GM19463 (cell line): Measurements from ENCODE around the gene FLVCR1.
"Not testable (repeated sequence)": the region's sequence is repeated elsewhere in the genome, so short reads cannot be mapped to it uniquely, and the experiment has no call there.

Experiments used
- ATAC-seq: cut with Tn5 transposase; IDR thresholded peaks from one replicate; pipeline ENCODE4 v1.9.1; 2021; ENCODE audit warnings: mild to moderate bottlenecking, moderate library complexity; ENCODE audit not compliant: unreplicated experiment

The FLVCR1 gene

DNA sequence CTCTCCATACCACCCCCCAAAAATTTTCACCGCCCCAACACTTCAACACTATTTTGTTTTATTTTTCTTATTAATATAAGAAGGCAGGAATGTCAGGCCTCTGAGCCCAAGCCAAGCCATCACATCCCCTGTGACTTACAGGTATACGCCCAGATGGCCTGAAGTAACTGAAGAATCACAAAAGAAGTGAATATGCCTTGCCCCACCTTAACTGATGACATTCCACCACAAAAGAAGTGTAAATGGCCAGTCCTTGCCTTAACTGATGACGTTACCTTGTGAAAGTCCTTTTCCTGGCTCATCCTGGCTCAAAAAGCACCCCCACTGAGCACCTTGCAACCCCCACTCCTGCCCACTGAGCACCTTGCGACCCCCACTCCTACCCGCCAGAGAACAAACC is 56.0 kb downstream of the FLVCR1 start:
- ATAC-seq: not testable (repeated sequence)

DNA sequence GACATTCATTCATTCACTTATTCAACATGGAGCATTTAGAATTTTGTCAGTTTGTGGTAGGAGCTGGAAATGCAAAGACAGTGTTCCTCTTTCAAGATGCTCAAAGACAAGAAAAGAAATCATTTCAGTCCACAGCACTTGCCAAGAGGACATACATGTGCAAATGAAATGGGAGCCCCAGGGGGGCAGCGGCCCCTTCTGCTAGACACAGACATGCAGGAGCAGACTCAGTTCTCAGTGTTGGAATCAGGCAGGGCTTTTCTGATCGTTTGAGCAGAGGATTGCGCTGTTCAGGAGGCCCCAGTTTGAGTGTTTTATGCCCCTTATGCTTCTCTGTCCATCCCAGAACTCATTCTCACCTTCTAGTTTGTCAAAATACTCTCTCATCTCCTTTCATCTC is 56.7 kb downstream of the FLVCR1 start:
- no peak for ATAC-seq

DNA sequence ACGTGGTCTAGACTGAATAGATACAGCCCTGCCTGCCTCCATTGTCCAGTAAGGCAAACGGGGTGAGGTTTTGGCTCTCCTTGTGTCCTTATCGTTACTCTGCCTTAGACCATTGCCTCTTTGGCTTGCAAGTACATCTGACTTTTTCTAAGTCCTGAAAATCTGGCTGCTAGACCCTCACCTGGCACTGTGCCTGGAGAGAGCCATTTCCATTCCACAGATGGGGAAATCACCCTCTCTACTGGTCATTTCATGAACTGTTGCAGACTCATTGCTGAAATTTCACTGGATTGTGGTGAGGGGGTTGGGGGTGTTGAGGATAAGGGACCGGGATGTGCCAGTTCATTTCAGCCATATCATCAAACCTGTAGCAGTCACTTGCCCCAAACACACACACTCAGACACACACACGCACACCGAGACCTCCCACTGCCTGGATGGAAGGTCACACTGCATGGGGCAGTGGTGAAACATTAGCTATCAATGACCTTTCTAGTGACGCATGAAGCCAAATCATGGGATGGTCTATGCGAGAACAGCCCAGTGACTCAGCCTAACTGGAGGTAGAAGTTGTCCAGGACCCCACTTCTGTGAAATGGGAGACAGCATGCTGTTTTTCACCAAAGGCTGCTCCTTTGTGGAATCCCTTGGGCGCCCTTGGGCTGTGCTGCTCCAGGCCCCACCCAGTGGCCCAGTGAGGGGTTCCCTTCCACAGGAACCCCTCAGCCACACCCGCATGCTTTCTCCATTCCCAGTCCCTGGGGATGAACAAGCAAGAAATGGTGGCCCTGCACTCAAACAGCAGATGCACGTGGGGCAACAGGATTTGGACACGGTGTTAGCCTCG is 57.4 kb downstream of the FLVCR1 start:
- ATAC-seq: no peak

DNA sequence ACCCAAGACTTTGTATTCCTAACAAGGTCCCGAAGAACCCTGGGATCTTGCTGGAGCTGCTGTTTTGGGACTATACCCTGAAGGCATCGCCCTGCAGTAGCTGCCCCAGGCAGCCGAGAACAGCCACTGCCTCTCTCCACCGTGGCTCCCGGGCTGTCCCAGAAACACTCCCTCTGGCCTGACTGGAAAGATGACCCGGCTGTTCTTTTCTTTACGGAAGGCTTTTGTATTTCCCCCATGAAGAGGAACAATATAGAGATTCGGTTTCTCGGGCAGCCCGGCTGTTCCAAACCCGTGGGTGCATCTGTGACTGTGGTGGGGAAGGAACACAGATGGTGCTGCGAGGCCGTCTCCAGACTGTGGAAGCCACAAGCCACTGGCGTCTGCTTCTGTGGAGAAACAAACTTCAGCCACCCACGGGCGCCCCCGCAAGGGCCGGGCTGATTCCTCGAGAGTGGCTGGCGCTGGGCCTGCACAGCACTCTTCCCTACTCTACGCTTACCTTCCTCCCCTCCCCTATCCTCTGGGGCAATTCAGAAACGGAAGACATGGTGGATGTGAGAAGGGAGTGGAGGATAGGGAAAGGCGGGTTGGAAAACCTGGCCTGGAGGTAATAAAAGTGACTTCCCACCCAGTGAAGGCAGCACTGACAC is 58.5 kb downstream of the FLVCR1 start:
- ATAC-seq: no peak

DNA sequence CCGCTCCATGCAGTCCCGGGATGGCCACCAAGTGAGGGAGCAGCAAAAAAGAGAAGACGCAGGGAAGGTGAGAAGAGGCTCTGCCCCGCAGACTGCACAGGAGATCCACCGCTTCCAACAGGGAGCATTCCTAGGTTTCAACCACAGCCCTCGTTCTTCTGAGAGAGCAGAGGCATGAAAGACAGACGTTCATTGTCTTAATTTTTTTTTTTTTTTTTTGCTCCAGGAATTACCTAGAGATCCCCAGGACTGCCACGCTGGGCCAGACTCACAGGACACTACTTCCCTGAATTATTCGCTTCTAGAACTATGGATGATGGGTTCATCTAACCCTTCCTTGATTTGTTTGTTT is 59.0 kb downstream of the FLVCR1 start:
- ATAC-seq: no peak

DNA sequence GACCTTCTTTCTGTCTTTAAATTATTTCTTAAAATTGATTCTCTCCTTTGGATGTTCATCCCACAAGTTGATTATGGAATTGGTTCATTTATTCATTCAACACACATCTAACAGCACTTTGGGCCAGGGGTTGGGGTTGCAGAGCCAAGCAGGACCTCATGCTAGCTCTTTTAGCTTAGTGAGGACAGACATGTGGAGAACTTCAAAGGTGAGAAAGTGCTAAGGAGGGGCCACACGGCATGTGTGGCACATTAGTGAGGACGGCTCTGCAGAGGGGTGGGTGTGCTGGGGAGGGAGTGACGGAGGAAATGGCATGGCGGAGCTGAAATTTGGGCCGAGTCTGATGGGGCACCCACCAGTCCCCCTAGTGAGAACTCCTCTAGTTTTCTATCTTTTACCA is 59.8 kb downstream of the FLVCR1 start:
- ATAC-seq: no peak

DNA sequence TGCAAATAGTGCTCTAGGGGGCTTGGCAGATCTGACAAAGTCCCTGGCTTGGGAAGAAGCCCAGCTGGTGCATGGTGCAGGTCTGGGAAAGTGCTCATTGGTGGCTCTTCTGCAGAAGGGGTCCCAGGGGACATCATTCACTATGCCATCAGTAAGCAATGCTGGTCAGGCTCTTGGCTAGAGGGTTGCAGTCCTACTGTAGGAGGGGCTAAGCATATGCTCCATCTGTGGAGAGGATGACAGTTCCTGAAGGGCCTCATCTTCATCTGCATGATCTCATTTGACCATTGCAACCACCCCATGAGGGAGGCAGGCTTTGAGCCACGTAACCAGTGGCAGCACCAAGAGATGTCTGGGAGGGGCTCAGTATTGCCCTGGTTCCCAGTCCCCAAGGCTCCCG is 60.7 kb downstream of the FLVCR1 start:
- ATAC-seq: no peak

DNA sequence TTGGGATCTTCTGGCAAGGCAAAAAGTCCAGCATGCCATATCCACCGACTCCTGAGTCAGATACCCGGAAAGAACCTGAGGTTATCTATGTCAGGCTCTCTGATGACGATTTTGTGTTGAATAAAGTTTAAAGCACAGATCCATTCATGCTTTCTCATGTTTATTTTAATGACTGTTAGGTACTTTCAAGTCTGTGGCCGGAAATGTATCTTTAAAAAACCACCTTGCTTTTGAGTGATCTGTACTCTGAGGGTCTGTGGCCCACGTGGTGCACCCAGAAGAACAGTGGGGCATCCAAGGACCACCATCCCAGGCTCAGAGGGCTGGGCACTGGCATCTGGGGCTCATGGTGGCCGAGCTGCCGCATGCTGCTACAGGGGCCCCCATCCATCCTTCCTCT is 62.2 kb downstream of the FLVCR1 start:
- ATAC-seq: no peak

DNA sequence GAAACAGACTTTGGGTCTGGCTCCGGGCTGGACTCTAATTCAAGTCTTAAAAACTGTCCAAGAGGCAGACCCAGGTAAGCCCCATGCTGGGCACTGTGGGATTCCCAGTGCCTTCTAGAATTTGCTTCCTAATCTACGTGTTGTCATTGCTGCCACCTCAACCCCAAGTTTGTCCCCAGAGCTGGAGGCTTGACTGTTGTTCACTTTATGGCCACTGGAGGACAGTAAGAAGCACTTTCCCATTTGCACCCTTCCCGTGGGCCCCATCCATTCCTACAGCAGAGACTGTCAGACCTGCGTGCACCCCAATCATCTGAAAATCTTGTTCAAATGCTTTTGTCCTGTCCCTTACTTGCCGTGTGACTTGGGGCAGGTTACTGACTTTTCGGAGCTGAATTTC is 62.8 kb downstream of the FLVCR1 start:
- ATAC-seq: no peak

DNA sequence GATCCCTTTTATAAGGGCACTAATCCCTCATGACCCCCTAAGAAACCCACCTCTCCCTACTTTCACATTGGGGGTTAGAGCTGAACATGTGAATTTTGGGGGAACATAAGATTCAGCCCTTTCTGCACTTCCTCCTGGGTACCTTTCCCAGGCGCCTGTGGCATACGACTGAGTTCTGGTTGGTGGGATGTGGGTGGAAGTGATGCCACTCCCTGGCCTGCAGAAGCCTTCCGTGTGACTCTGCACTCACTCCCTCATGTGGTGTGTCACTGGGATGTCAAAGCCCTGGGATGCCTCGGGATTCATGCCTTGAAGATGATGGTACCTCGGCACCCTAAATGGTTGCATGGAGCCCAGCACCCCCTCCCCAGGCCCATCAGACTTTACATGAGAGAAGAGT is 63.9 kb downstream of the FLVCR1 start:
- no peak for ATAC-seq

DNA sequence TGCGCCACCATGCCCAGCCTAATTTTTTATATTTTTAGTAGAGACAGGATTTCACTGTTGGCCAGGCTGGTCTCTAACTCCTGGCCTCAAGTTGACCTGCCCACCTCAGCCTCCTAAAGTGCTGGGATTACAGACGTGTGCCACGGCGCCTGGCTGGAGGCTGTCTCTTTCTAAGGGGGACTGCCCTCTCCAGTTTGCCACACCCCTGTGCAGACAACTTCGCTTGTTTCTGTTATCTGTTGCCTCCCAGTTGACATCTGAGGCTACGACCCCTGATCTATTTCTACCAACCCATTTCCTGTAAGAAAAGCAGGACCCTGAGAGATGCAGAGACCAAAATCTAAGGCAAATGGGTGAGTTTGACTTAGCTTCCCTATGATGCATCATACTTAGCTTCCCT is 68.3 kb downstream of the FLVCR1 start:
- ATAC-seq: no peak

DNA sequence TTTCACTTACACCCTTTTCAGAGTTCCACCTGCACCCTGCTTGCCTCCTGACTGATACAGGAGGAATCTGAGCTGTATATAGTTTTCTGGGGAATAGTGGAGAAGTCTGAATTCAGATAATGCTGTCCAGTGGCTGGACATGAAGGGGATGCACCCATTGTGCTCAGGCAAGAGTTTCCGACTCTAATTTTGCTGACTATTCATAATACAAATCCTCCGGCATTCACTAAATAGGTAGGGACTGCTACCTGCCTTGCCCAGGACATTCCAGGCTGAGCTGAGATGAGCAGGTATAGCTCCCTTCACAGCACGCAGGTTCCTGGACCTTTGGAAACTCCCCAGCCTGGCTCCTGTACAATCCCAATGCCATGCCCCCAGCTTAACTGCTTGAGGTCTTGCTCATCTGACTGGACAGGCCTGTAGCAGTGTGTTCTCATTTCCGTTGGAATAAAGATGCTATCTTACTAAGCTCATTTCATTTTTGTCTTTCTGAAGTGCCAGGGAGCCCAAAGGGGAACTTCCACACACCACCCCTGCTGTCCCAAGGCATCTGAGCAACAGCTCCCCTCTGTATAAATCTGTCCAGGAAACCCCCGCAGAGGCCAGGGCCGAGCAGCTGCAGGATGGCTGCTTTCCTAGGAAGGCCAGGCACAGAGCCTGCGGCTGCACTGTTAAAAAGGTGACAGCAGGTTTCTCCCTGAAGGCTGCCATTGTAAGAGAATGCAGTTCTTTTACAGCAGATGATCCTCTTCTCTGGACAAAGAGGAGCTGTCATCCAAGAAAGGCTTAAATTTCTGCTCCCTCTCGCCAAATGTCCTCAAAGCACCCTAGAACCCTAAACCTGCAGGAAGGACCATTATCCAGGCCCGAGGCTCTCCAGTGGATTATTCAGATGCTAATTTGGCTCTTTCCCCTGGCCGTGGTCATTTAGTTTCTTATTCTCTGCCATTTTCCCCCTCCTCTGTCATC is 70.5 kb downstream of the FLVCR1 start:
- peak; percentile 69 for ATAC-seq

DNA sequence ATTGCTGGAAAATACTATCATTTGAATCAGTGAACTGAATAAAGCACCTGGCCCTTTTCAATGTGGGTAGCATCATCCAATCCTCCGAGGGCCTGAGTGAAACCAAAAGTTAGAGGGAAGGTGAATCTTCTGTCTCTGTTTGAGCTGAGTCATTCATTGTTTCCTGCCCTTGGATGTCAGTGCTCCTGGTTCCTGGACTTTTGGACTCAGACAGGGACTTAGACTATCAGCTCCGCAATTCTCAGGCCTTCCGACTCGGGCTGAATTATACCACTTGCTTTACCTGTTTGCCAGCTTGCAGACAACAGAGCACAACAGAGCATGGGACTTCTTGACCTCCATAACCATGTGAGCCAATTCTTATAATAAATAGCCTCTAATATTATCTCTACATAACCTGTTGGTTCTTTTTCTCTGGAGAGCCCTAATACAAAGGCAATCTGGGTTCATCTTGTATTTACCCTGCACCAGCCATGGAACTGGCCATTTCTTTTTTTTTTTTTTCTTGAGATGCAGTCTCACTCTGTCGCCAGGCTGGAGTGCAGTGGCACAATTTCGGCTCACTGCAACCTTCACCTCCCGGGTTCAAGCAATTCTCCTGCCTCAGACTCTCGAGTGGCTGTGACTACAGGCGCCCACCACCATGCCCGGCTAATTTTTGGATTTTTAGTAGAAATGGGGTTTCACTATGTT is 73.1 kb downstream of the FLVCR1 start:
- no peak for ATAC-seq

DNA sequence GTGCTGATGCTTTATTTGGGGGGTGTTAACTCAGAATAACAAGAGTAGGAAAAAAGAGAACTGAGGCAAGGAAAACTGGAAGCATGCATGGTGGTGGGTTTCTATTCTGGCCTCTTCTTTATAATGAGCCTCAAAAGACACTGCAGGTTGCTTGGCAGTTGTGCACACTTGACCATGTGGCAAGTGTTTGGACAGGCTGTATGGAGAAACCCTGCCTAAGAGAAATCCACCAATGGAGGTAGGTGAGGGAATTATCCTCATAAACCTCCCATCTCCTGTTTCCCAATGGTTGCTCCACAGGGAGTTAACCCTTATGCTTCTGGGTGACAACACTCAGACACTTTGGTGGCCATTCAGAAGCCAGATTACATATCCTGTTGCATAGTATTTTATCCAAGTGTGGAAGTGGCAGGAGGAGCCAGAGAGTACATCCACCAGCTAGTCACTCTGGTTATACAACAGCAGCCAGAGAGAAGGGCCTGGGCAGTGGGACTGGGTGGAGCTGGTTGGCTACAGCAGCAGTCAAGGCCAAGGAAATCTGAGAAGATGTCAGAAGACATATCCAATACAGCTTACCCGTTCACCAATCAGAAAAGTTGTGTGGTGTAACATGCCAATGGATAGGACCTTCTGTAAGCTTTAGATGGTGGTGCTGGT is 75.9 kb downstream of the FLVCR1 start:
- ATAC-seq: no peak

DNA sequence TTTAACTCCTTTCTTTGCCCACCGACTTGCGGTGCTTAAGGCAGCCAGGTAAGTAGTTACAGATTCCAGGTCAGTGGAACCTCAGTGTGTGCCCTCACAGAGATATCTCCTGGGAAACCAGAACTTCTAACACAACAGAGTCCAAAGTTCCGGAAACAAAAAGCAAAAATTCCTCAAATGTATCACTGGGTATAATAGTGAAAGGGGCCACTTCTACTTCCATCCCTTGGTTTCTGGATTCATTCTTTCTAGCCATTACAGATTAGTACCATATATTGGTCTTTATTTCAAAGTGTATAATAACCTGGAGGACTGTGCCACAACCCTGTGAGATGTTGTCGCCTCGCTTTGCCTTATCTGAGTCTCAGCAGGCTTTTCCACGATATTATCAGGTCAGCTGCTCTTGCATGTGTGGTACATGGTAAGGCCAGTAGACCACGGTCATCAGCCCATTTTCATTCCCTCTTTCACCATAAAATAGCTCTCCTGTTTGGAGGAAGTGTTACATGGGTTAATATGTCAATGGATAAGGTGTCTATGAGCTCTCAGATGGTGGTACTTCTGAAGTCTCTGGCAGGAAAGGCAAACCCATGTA is 77.4 kb downstream of the FLVCR1 start:
- ATAC-seq: no peak

DNA sequence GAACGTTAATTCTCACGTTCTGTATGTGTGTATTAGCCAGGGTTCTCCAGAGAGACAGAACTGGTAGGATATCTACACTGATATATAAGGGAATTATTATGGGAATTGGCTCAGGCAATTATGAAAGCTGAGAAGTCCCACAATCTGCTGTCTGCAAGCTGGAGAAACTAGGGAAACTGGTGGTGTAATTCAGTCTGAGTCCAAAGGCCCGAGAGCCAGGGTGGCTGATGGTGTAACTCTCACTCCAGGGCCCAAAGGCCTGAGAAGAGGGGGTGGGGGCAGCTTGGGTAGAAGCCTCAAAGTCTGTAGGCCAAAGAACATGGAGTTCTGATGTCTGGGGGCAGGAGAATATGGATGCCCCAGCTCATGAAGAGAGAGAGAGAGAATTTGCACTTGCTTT is 79.0 kb downstream of the FLVCR1 start:
- ATAC-seq: no peak

DNA sequence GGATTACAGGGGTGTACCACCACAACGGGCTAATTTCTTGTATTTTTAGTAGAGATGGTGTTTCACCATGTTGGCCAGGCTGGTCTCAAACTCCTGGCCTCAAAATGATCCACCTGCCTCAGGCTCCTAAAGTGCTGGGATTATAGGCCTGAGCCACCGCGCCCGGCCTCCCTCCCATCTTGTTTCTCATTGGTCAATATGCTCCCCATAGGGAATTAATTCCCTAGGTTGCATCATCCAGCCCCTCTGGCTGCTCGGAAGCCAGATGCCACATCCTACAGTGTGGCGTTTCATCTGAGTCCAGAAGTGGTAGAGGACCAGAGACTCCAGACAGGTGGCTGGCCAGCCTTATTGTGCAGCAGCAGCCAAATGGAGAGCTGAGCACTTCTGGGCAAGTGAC is 80.8 kb downstream of the FLVCR1 start:
- no peak for ATAC-seq

DNA sequence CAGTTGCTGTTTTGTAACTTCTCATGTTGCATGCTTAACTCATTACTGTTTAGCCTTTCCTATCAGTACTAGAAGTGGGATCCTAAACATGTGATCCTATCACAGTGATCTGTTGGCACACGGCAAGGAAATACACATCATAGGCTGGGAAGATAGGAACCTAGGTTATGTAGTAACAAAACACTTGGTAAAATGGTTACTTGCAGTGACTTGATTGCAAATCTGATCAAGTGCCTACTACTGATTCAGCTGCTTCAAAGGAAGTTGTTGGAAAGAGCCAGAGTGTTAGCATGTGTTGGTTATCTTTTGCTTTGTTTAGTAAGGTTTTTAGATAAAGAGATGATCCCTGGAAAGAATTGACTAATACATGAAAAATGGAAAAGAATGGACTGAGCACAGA is 83.4 kb downstream of the FLVCR1 start:
- no peak for ATAC-seq

DNA sequence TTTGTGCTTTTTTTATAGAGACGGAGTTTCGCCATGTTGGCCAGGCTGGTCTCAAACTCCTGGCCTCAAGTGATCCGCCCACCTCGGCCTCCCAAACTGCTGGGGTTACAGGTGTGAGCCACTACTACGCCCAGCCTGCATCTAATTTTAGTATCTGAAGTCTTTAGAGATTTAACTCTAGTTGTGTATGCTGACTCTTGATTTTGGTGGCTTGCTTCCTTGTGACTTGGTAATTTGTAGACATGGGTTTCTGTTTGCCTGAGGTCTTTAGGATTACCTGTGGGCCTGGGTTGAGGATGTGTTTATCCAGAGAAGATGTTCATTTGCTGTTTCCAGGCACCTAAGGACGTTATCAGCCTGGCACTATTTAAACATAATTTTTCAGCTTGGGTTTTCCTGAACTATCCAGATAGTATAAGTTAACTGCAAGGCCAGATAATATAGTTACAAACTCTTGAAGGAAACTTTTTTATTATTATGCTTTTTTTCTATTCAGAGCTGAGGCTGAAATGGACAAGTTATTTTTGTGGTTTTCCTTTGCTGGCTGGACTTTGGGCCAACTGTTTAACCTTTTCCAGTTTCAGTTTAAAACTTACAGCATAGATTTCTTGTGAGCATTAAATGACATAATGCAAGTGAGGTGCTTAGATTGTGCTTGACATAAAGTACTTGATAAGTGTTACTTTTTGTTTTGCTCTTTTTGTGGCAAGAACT is 84.8 kb downstream of the FLVCR1 start:
- ATAC-seq: no peak

DNA sequence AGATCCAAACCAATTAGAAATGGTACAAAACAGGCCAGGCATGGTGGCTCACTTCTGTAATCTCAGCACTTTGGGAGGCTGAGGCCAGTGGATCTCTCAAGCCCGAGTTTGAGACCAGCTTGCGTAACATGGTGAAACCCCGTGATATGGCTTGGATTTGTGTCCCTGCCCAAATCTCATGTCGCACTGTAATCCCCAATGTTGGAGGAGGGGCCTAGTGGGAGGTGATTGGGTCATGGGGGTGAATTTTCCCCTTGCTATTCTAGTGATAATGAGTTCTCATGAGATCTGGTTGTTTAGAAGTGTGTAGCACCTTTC is 85.3 kb downstream of the FLVCR1 start:
- ATAC-seq: no peak
